H1 (cell line): ENCODE data around the gene DELE1. TPM values are rescaled to one million over a fixed set of nuclear protein-coding genes. Genes with fewer than 3 reads are reported as not detected.

ENCODE experiments used
- CTCF ChIA-PET: fragments of 300-600 bp; sonication (Branson Sonifier 250); formaldehyde crosslinking; loops from one replicate; lab custom pipeline; 2021; ENCODE audit not compliant: partially characterized antibody; lab: Charles Lee
- POLR2A ChIA-PET: fragments of 300-600 bp; sonication (Branson Sonifier 250); formaldehyde crosslinking; loops from one replicate; lab custom pipeline; 2021; ENCODE audit warnings: inconsistent platforms; ENCODE audit not compliant: partially characterized antibody; lab: Charles Lee
- DNase-seq, 2 experiments: peaks; one replicate each; pipeline versions ENCODE4 v3.0.0 to v3.0.0-alpha.2; 2010 to 2022; ENCODE audit warnings: low spot score in 2 of 2, low read depth in 1 of 2, mixed read lengths in 1 of 2
- FAIRE-seq: peaks from 2 replicates; lab custom pipeline; 2011; peaks lifted over from hg19 to GRCh38; lab: Jason Lieb, UNC
- H2AFZ ChIP-seq: 2 replicates; pipeline ENCODE4 v1.8.1; 2012; ENCODE audit warnings: low read length, inconsistent platforms
- H2AK5ac ChIP-seq: 2 replicates; pipeline ENCODE4 v1.6.1; 2013; ENCODE audit warnings: low read depth, low read length
- H2BK120ac ChIP-seq: replicated peaks from 2 replicates; pipeline ENCODE3; 2013; ENCODE audit warnings: low read depth, low read length, inconsistent platforms
- H2BK12ac ChIP-seq: 2 replicates; pipeline ENCODE4 v1.6.1; 2013; ENCODE audit warnings: low read depth, low read length
- H2BK15ac ChIP-seq: 2 replicates; pipeline ENCODE4 v1.6.1; 2013; ENCODE audit warnings: low read length
- H2BK20ac ChIP-seq: 2 replicates; pipeline ENCODE4 v1.6.1; 2013; ENCODE audit warnings: low read length
- H2BK5ac ChIP-seq: 2 replicates; pipeline ENCODE4 v1.6.1; 2013; ENCODE audit warnings: low read depth, low read length
- H3K14ac ChIP-seq: 2 replicates; pipeline ENCODE4 v1.6.1; 2013; ENCODE audit warnings: inconsistent platforms; ENCODE audit not compliant: insufficient read length
- H3K18ac ChIP-seq: 2 replicates; pipeline ENCODE4 v1.6.1; 2013; ENCODE audit warnings: low read length; ENCODE audit errors: extremely low read depth
- H3K23ac ChIP-seq: 2 replicates; pipeline ENCODE4 v1.6.1; 2013; ENCODE audit warnings: inconsistent platforms; ENCODE audit not compliant: insufficient read length
- H3K23me2 ChIP-seq: 2 replicates; pipeline ENCODE4 v1.6.1; 2013; ENCODE audit warnings: low read depth, low read length
- H3K27ac ChIP-seq: 2 replicates; pipeline ENCODE4 v1.6.1; 2011; ENCODE audit warnings: low read depth, low read length, inconsistent platforms
- H3K27me3 ChIP-seq, 4 experiments: replicated peaks in 1 of 4; 1 replicate in 1 of 4; 2 replicates in 3 of 4; pipeline versions ENCODE4 v1.6.1 to v1.8.1; 2011 to 2013; ENCODE audit warnings: low read length in 3 of 4, mild to moderate bottlenecking in 3 of 4, inconsistent platforms in 2 of 4, mixed read lengths in 2 of 4, moderate library complexity in 1 of 4; ENCODE audit not compliant: control insufficient read depth in 3 of 4, insufficient read depth in 3 of 4; ENCODE audit errors: extremely low read depth in 1 of 4
- H3K36me3 ChIP-seq, 4 experiments: 2 replicates each; pipeline versions ENCODE4 v1.6.1 to v1.8.1; 2011 to 2013; ENCODE audit warnings: mild to moderate bottlenecking in 4 of 4, low read length in 3 of 4, moderate library complexity in 2 of 4, control low read depth in 1 of 4, inconsistent platforms in 1 of 4; ENCODE audit not compliant: insufficient read depth in 4 of 4, control insufficient read depth in 2 of 4
- H3K4ac ChIP-seq: replicated peaks from 2 replicates; pipeline ENCODE3; 2013; ENCODE audit warnings: low read length, low read depth, mixed read lengths, inconsistent platforms; ENCODE audit not compliant: insufficient read length
- H3K4me1 ChIP-seq, 4 experiments: replicated peaks in 1 of 4; 1 replicate in 1 of 4; 2 replicates in 3 of 4; pipeline versions ENCODE4 v1.6.1 to v1.8.1; 2011 to 2013; ENCODE audit warnings: low read length in 3 of 4, inconsistent platforms in 2 of 4, mixed read lengths in 1 of 4; ENCODE audit not compliant: insufficient read depth in 4 of 4, control insufficient read depth in 3 of 4
- H3K4me2 ChIP-seq, 2 experiments: 2 replicates each; pipeline versions ENCODE4 v1.6.1 to v1.8.1; 2011 to 2013; ENCODE audit warnings: low read depth in 2 of 2, low read length in 2 of 2, control low read depth in 1 of 2, inconsistent platforms in 1 of 2, mild to moderate bottlenecking in 1 of 2; ENCODE audit not compliant: insufficient read depth in 1 of 2
- H3K4me3 ChIP-seq, 4 experiments: fragments of 200-600, 300-600 bp in 1 of 4; sonication (generic), shearing (Covaris generic), sonication (Bioruptor Twin) in 1 of 4; 2 replicates each; pipeline versions ENCODE4 v1.5.1 to v1.8.1; 2011 to 2016; ENCODE audit warnings: low read length in 4 of 4, low read depth in 3 of 4, control low read depth in 2 of 4, inconsistent platforms in 2 of 4, mild to moderate bottlenecking in 2 of 4, mixed read lengths in 1 of 4, moderate library complexity in 1 of 4; ENCODE audit not compliant: insufficient read depth in 2 of 4; ENCODE audit errors: extremely low read depth in 1 of 4
- H3K56ac ChIP-seq: replicated peaks from 2 replicates; pipeline ENCODE3; 2013; ENCODE audit warnings: low read depth, mild to moderate bottlenecking, mixed read lengths, low read length, inconsistent platforms; ENCODE audit not compliant: insufficient read length
- H3K79me1 ChIP-seq: 2 replicates; pipeline ENCODE4 v1.6.1; 2013; ENCODE audit warnings: low read depth, low read length, control low read depth
- H3K79me2 ChIP-seq, 2 experiments: 2 replicates each; pipeline versions ENCODE4 v1.6.1 to v1.8.1; 2012 to 2013; ENCODE audit warnings: low read length in 2 of 2, mild to moderate bottlenecking in 2 of 2, inconsistent platforms in 1 of 2; ENCODE audit not compliant: insufficient read depth in 2 of 2, control insufficient read depth in 1 of 2
- H3K9ac ChIP-seq, 4 experiments: replicated peaks in 1 of 4; 1 replicate in 1 of 4; 2 replicates in 3 of 4; pipeline versions ENCODE4 v1.6.1 to v1.8.1; 2011 to 2013; ENCODE audit warnings: low read depth in 3 of 4, low read length in 3 of 4, control low read depth in 2 of 4, mild to moderate bottlenecking in 2 of 4, moderate library complexity in 2 of 4, inconsistent platforms in 1 of 4; ENCODE audit errors: extremely low read depth in 1 of 4
- H3K9me3 ChIP-seq, 2 experiments: 2 replicates each; pipeline versions ENCODE4 v1.6.1 to v1.8.1; 2012 to 2013; ENCODE audit warnings: mild to moderate bottlenecking in 2 of 2, moderate library complexity in 2 of 2, control low read depth in 1 of 2, inconsistent platforms in 1 of 2, low read depth in 1 of 2, low read length in 1 of 2, mixed read lengths in 1 of 2; ENCODE audit not compliant: insufficient read depth in 2 of 2
- H4K20me1 ChIP-seq, 2 experiments: replicated peaks in 1 of 2; 2 replicates each; pipeline versions ENCODE3 to v1.8.1; 2011 to 2013; ENCODE audit warnings: inconsistent platforms in 2 of 2, low read length in 2 of 2, mild to moderate bottlenecking in 1 of 2; ENCODE audit not compliant: insufficient read depth in 2 of 2, control insufficient read depth in 1 of 2
- H4K5ac ChIP-seq: 2 replicates; pipeline ENCODE4 v1.6.1; 2013; ENCODE audit warnings: low read length, low read depth, mixed read lengths, inconsistent platforms; ENCODE audit not compliant: insufficient read length
- H4K8ac ChIP-seq: 2 replicates; pipeline ENCODE4 v1.8.0; 2013; ENCODE audit warnings: mild to moderate bottlenecking, moderate library complexity, low read length, inconsistent platforms; ENCODE audit not compliant: insufficient read depth; ENCODE audit errors: extremely low read depth
- H4K91ac ChIP-seq: replicated peaks from 2 replicates; pipeline ENCODE3; 2013; ENCODE audit warnings: low read length, mixed read lengths, inconsistent platforms; ENCODE audit not compliant: insufficient read length
- CBX5 ChIP-seq: fragments of 300-800, 300-1000 bp; sonication (generic); IDR thresholded peaks from 2 replicates; pipeline ENCODE4 v1.7.1; 2016; ENCODE audit warnings: antibody characterized with exemption, low read length, low read depth
- HDAC6 ChIP-seq: IDR thresholded peaks from one replicate; pipeline ENCODE4 v1.7.1; 2012; ENCODE audit warnings: low read depth, mild to moderate bottlenecking, inconsistent platforms, low read length, moderate library complexity
- KDM4A ChIP-seq: IDR thresholded peaks from one replicate; pipeline ENCODE4 v1.7.1; 2012; ENCODE audit warnings: low read depth, mild to moderate bottlenecking, moderate library complexity, low read length, inconsistent platforms; ENCODE audit not compliant: severe bottlenecking
- RAD21 ChIP-seq, 2 experiments: IDR thresholded peaks in 1 of 2; conservative IDR thresholded peaks in 1 of 2; 2 replicates each; pipeline ENCODE4 v1.6.1; 2011; ENCODE audit warnings: low read depth in 2 of 2, low read length in 2 of 2, improper control_type of control experiment in 1 of 2, inconsistent platforms in 1 of 2, mild to moderate bottlenecking in 1 of 2, moderate library complexity in 1 of 2
- WGBS, 2 experiments: shearing (Covaris generic) in 1 of 2; methylation state at CpG; one replicate each; pipeline versions ENCODE4 v1.1.6 to v1.1.7; 2013 to 2015; ENCODE audit warnings: low lambda C conversion rate in 2 of 2, mixed read lengths in 2 of 2, inconsistent platforms in 1 of 2, low coverage in 1 of 2, missing lambda C conversion rate in 1 of 2; ENCODE audit not compliant: insufficient replicate concordance in 2 of 2, insufficient coverage in 1 of 2, insufficient read length in 1 of 2; ENCODE audit errors: extremely low coverage in 1 of 2, missing lambda C conversion rate in 1 of 2; 5-methylcytosine and 5-hydroxymethylcytosine counted together
- polyA plus RNA-seq, 7 experiments: library from polyadenylated mRNA; depleted of rRNA in 3 of 7; stranded (reverse) in 5 of 7; unstranded in 2 of 7; fragments of >200 nt in 5 of 7; fragments of 200-250 nt in 2 of 7; gene quantifications; 1 replicate in 5 of 7; 2 replicates in 1 of 7; 4 replicates in 1 of 7; pipeline versions ENCODE4 v1.2.1 to v1.2.3, GENCODE V29; 2011 to 2013; ENCODE audit warnings: missing spikeins in 2 of 7, mixed read lengths in 2 of 7
- total RNA-seq: library from RNA; stranded (reverse); fragmentation: NEBNext Ultra II Directional; extraction: Animal tissue kit (Norgen Biotek cat#: 25700); gene quantifications from 2 replicates; pipeline ENCODE4 v1.2.1, GENCODE V29; 2021

The DELE1 gene
- total and polyA plus RNA-seq, 2 of the 8 experiments (the other 6 are each of a cell fraction or from before 2014, with no cell fraction given) = 61.4 to 114 TPM

DNA sequence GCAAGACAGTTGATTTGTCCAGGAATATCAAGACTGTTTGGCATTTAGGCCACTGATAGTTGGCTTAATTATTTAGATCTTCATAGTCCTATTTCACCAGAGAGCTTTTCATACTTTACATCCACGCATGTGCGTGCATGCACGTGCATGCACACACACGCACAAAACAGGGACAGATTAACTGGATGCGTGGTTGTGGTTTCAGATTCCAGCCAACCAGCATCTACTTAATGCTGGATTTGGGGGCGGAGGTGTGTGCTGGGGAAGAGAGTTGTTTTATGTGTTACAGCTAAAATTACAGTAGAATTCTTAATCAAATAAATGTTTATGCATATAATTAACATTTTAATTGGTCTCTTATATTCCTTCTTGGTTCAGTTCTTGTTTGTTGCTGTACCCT lies 52.5 kb downstream of the DELE1 start:
- H3K14ac ChIP-seq = no peak overlapping the region
- no peaks in the 10 kb centered on the region for H4K20me1 ChIP-seq
- no peak overlapping the region for H3K23ac ChIP-seq
- no peaks in the 10 kb centered on the region for H3K4me1 ChIP-seq
- CTCF ChIA-PET = interaction anchor here (0.8 to 5.0 kb wide), 9 partner anchors 10 to 169 kb away, joined by 3 to 26 read pairs (median 6); no protein-coding TSS in a partner anchor
- H4K5ac ChIP-seq = no peak overlapping the region
- H2BK15ac ChIP-seq = no peak overlapping the region
- H3K9ac ChIP-seq = no peak overlapping the region
- H2AK5ac ChIP-seq = no peak overlapping the region
- H3K36me3 ChIP-seq = peaks cover 0 to 32% (median 18%) of the 10 kb centered on the region in 4 experiments; a peak in 5 of 8 replicates
- H4K91ac ChIP-seq = no peak overlapping the region
- no peaks in the 10 kb centered on the region for H3K9me3 ChIP-seq
- DNase-seq (no peak), FAIRE-seq (no peak)
- H2BK20ac ChIP-seq = no peak overlapping the region
- no peak overlapping the region for H4K8ac ChIP-seq
- H3K23me2 ChIP-seq = no peaks in the 10 kb centered on the region
- POLR2A ChIA-PET = interaction anchor here (0.8 to 1.4 kb wide), 2 partner anchors 10 to 107 kb away, joined by 3 read pairs; no protein-coding TSS in a partner anchor
- TF ChIP-seq KDM4A (no peak), CBX5 (no peak), RAD21 (IDR thresholded peaks at IDR 0.05 in 1 of 2, conservative IDR thresholded peaks at IDR 0.05 in 1 of 2; ENCODE audit: low read depth in 2 of 2, low read length in 2 of 2) (no peak), HDAC6 (no peak)
- H3K56ac ChIP-seq = no peak overlapping the region
- no peak overlapping the region for H3K18ac ChIP-seq
- H3K4ac ChIP-seq = no peak overlapping the region
- no peak overlapping the region for H2BK5ac ChIP-seq
- H2AFZ ChIP-seq = no peak overlapping the region
- H2BK12ac ChIP-seq = no peak overlapping the region
- no peak overlapping the region for H3K4me2 ChIP-seq
- H3K79me2 ChIP-seq = no peaks in the 10 kb centered on the region
- H3K27me3 ChIP-seq = no peaks in the 10 kb centered on the region
- H3K4me3 ChIP-seq = no peak overlapping the region
- H3K79me1 ChIP-seq = no peaks in the 10 kb centered on the region
- WGBS, 2 experiments = 97% methylated on average over 6 of the region's 6 CpGs; no CpG with 5 or more reads in 1 of the 2 experiments
- H3K27ac ChIP-seq = no peak overlapping the region
- no peak overlapping the region for H2BK120ac ChIP-seq
